Endothelial cell of umbilical vein (primary cell): ENCODE results near the gene NMT1. TPM values are rescaled to one million over a fixed set of nuclear protein-coding genes. Genes with fewer than 3 reads are reported as not detected.

Source experiments
- BruUV-seq: library from RNA; stranded (reverse); fragments of 400-500 nt; replicated peaks from 2 replicates; lab custom pipeline; 2021; lab: Mats Ljungman, UMichigan
- CTCF ChIA-PET: fragments of 300-600, 350-600 bp; sonication (Branson Sonifier 250); formaldehyde crosslinking; loops from one replicate; lab custom pipeline; 2021; ENCODE audit warnings: antibody characterized with exemption, inconsistent platforms; lab: Charles Lee
- POLR2A ChIA-PET: fragments of 300-600, 350-600 bp; sonication (Branson Sonifier 250); formaldehyde crosslinking; loops from one replicate; lab custom pipeline; 2021; ENCODE audit warnings: antibody characterized with exemption, inconsistent platforms; lab: Charles Lee
- DNase-seq: peaks from one replicate; pipeline ENCODE4 v3.0.0-alpha.2; 2011; ENCODE audit warnings: low read depth, low spot score
- FAIRE-seq: peaks from 2 replicates; lab custom pipeline; 2011; peaks lifted over from hg19 to GRCh38; lab: Jason Lieb, UNC
- H2AFZ ChIP-seq: 2 replicates; pipeline ENCODE4 v1.6.0; 2012; ENCODE audit warnings: low read depth, low read length, control low read depth, inconsistent platforms
- H3K27ac ChIP-seq: 2 replicates; pipeline ENCODE4 v1.5.1; 2011; ENCODE audit warnings: low read depth, mild to moderate bottlenecking, control low read depth, low read length, moderate library complexity; ENCODE audit not compliant: insufficient read depth
- H3K27me3 ChIP-seq, 2 experiments: 2 replicates each; pipeline versions ENCODE4 v1.6.0 to v1.6.1; 2011; ENCODE audit warnings: low read length in 2 of 2, mixed read lengths in 1 of 2; ENCODE audit not compliant: control insufficient read depth in 2 of 2, insufficient read depth in 2 of 2
- H3K36me3 ChIP-seq, 2 experiments: 2 replicates in 1 of 2; 3 replicates in 1 of 2; pipeline ENCODE4 v1.5.1; 2011; ENCODE audit warnings: low read length in 2 of 2, mild to moderate bottlenecking in 1 of 2, moderate library complexity in 1 of 2; ENCODE audit not compliant: control insufficient read depth in 2 of 2, insufficient read depth in 2 of 2; ENCODE audit errors: extremely low read depth in 1 of 2
- H3K4me1 ChIP-seq: 3 replicates; pipeline ENCODE4 v1.5.1; 2011; ENCODE audit warnings: mild to moderate bottlenecking, low read length; ENCODE audit not compliant: control insufficient read depth, insufficient read depth; ENCODE audit errors: extremely low read depth
- H3K4me2 ChIP-seq: 2 replicates; pipeline ENCODE4 v1.6.1; 2011; ENCODE audit warnings: low read length, control low read depth, mixed read lengths; ENCODE audit not compliant: insufficient read depth
- H3K4me3 ChIP-seq, 3 experiments: fragments of 200-600 bp in 1 of 3; sonication (generic), shearing (Covaris generic) in 1 of 3; replicated peaks in 1 of 3; 2 replicates each; pipeline ENCODE4 v1.5.1; 2011 to 2016; ENCODE audit warnings: control low read depth in 3 of 3, low read length in 3 of 3, mild to moderate bottlenecking in 2 of 3, inconsistent platforms in 1 of 3, low read depth in 1 of 3, moderate library complexity in 1 of 3; ENCODE audit not compliant: insufficient read depth in 1 of 3
- H3K79me2 ChIP-seq: 2 replicates; pipeline ENCODE4 v1.6.0; 2012; ENCODE audit warnings: low read length, inconsistent platforms; ENCODE audit not compliant: control insufficient read depth, insufficient read depth
- H3K9ac ChIP-seq: replicated peaks from 2 replicates; pipeline ENCODE3; 2011; ENCODE audit warnings: low read length, control low read depth; ENCODE audit not compliant: insufficient read depth; ENCODE audit errors: extremely low read depth
- H3K9me1 ChIP-seq: replicated peaks from 3 replicates; pipeline ENCODE4 v1.6.0; 2011; ENCODE audit warnings: mild to moderate bottlenecking, low read length; ENCODE audit not compliant: control insufficient read depth, insufficient read depth; ENCODE audit errors: extremely low read depth
- H3K9me3 ChIP-seq: replicated peaks from 2 replicates; pipeline ENCODE4 v1.5.1; 2012; ENCODE audit warnings: low read length, inconsistent platforms; ENCODE audit not compliant: control insufficient read depth, insufficient read depth
- H4K20me1 ChIP-seq: replicated peaks from 2 replicates; pipeline ENCODE3; 2011; ENCODE audit warnings: mild to moderate bottlenecking, low read length; ENCODE audit not compliant: control insufficient read depth, insufficient read depth; ENCODE audit errors: extremely low read depth
- EZH2 ChIP-seq: IDR thresholded peaks from 2 replicates; pipeline ENCODE4 v1.6.1; 2012; ENCODE audit warnings: borderline replicate concordance, low read depth, mild to moderate bottlenecking, moderate library complexity, low read length, inconsistent platforms; ENCODE audit not compliant: severe bottlenecking
- FOS ChIP-seq: IDR thresholded peaks from 2 replicates; pipeline ENCODE4 v1.6.1; 2011; ENCODE audit warnings: mild to moderate bottlenecking, low read length, moderate library complexity, borderline replicate concordance; ENCODE audit not compliant: insufficient read depth
- GATA2 ChIP-seq: IDR thresholded peaks from 2 replicates; pipeline ENCODE4 v1.7.0; 2011; ENCODE audit warnings: low read depth, mild to moderate bottlenecking, moderate library complexity, mixed read lengths, low read length; ENCODE audit not compliant: insufficient read length, insufficient read depth
- MYC ChIP-seq: IDR thresholded peaks from one replicate; pipeline ENCODE4 v1.6.1; 2011; ENCODE audit warnings: mild to moderate bottlenecking, low read depth, low read length
- POLR2A ChIP-seq: IDR thresholded peaks from 2 replicates; pipeline ENCODE4 v1.6.1; 2012; ENCODE audit warnings: low read depth, mild to moderate bottlenecking, control low read depth, low read length
- POLR2AphosphoS5 ChIP-seq: IDR thresholded peaks from 2 replicates; pipeline ENCODE4 v1.6.1; 2012; ENCODE audit warnings: low read depth, mild to moderate bottlenecking, control low read depth, low read length, moderate library complexity; ENCODE audit not compliant: insufficient read depth
- dilution Hi-C: fragments of 300-500 bp; cut with MboI; formaldehyde crosslinking; loops from one replicate; pipeline ENCODE4 v1.15.0; 2019; ENCODE audit warnings: low sequenced_read_pairs; ENCODE audit not compliant: extremely low pct_ligation_motif_present
- intact Hi-C: fragments of 100-400 bp; cut with micrococcal nuclease; formaldehyde crosslinking; loops from one replicate; pipeline ENCODE4 v1.10.0; 2022
- polyA plus RNA-seq, 4 experiments: library from polyadenylated mRNA; depleted of rRNA in 3 of 4; stranded (reverse) in 3 of 4; unstranded in 1 of 4; fragments of >200 nt; gene quantifications; 2 replicates each; pipeline versions ENCODE4 v1.2.1 to v1.2.3, GENCODE V29; 2011 to 2012; ENCODE audit warnings: missing spikeins in 1 of 4
- total RNA-seq: library from RNA; stranded (reverse); gene quantifications from 2 replicates; pipeline ENCODE4 v1.2.3, GENCODE V29; 2021
- TF ChIP-seq, protein P1 (sequence below): IDR thresholded peaks from 2 replicates; pipeline ENCODE4 v1.6.1; 2011; ENCODE audit not compliant: insufficient read depth, insufficient read length

NMT1 gene
- total and polyA plus RNA-seq, 2 donors (not counting 3 experiments of a cell fraction or from before 2014, with no cell fraction given) = 37.6 to 135 TPM

DNA sequence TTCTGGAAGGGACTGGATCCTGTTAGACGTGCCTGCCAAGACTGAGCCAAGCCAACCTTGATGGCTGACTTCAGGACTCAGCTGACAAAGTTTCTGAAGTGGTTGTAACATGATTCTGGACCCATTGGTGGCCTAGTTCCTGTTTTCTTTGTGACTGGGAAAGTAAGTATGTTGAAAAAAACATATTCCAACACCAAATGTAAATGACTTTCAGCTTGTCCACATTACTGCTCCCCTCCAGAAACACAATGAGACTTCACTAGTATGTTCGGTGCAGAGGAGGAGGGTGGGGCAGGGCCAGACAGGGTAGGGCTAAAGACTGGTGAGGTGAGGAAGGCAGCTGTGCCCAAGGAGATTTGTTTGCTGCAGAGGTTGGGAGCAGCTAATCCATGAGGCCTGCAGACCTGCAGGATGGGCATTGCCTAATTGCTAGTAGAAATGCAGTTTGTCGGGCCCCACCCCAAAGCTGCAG, 26.4 kb downstream of the NMT1 start:
- Histone ChIP-seq H4K20me1 (no peaks in the 10 kb centered on the region), H3K9me1 (no peaks in the 10 kb centered on the region), H3K27ac (no peak overlapping the region), H3K4me1 (peaks cover 8% of the 10 kb centered on the region), H3K79me2 (no peaks in the 10 kb centered on the region), H2AFZ (no peak overlapping the region), H3K9ac (no peak overlapping the region), H3K4me2 (no peak overlapping the region), H3K36me3 (peaks cover 16 to 35% of the 10 kb centered on the region in 2 experiments), H3K27me3 (no peaks in the 10 kb centered on the region), H3K4me3 (no peak overlapping the region), H3K9me3 (no peaks in the 10 kb centered on the region)
- DNase-seq = no peak
- dilution Hi-C loops = no loop called here
- POLR2A ChIA-PET = no interaction called here
- no TSS peak for BruUV-seq
- no peak for FAIRE-seq
- intact Hi-C loops = no loop called here
- TF ChIP-seq, protein P1, sequence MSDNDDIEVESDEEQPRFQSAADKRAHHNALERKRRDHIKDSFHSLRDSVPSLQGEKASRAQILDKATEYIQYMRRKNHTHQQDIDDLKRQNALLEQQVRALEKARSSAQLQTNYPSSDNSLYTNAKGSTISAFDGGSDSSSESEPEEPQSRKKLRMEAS = no peak
- TF ChIP-seq EZH2 = no peak
- no peak for TF ChIP-seq MYC
- TF ChIP-seq POLR2AphosphoS5 = no peak
- CTCF ChIA-PET = no interaction called here

DNA sequence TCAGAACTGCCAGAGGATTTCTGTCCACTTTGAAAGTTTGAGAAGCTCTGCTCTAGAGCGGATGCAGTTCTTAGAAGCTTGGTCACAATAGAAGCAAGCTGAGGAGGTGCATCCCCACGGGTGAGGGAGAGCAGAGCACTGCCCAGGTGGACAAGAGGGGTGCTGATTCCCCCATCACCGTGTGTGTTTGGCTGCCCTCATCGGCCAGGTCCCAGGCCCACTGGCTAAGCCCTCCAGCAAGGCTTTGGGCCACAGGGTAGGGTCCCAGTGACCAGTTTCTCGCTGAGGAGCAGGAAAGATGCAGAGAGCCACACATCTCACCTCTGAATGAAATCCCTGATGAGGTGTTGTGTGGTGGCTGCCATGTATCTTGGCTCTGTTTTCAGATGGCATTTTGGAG, 26.9 kb downstream of the NMT1 start:
- dilution Hi-C loops (no loop called here), intact Hi-C loops (no loop called here)
- Histone ChIP-seq H3K79me2 (no peaks in the 10 kb centered on the region), H3K4me2 (no peak overlapping the region), H3K27me3 (no peaks in the 10 kb centered on the region), H3K27ac (no peak overlapping the region), H3K9me3 (no peaks in the 10 kb centered on the region), H3K9me1 (no peaks in the 10 kb centered on the region), H3K4me1 (peaks cover 11% of the 10 kb centered on the region), H2AFZ (no peak overlapping the region), H3K4me3 (no peak overlapping the region), H3K9ac (no peak overlapping the region), H3K36me3 (peaks cover 16 to 34% of the 10 kb centered on the region in 2 experiments), H4K20me1 (no peaks in the 10 kb centered on the region)
- DNase-seq = no peak
- no TSS peak for BruUV-seq
- no peak for FAIRE-seq
- CTCF ChIA-PET = interaction anchor here (1.1 kb wide), 1 partner anchor 66 kb away, joined by 3 read pairs; no protein-coding TSS in a partner anchor
- POLR2A ChIA-PET = no interaction called here
- no peak for TF ChIP-seq POLR2A
- no peak for TF ChIP-seq FOS
- no peak for TF ChIP-seq POLR2AphosphoS5
- TF ChIP-seq, protein P1 = no peak
- TF ChIP-seq GATA2 = no peak
- TF ChIP-seq EZH2 = no peak
